ENCODE measurements around the gene STAB1.

STAB1 gene

GRCh38 chr3:52502808-52503350, 7.7 kb downstream of the STAB1 start:
- no peak for DNase-seq
- TF ChIP-seq POLR2A (IDR thresholded peaks at IDR 0.05; ENCODE audit: low read length) (no peak), GATA1 (IDR thresholded peaks at IDR 0.05; ENCODE audit: low read depth, low read length) (no peak)

GRCh38 chr3:52503788-52504424, 8.8 kb downstream of the STAB1 start:
- DNase-seq, result no peak
- no peak for TF ChIP-seq POLR2A (IDR thresholded peaks at IDR 0.05; ENCODE audit: low read length)
- no peak for TF ChIP-seq GATA1 (IDR thresholded peaks at IDR 0.05; ENCODE audit: low read depth, low read length)

- DNase-seq, result no peak
Measured at GRCh38 chr3:52504977-52505376, 9.8 kb downstream of the STAB1 start.

GRCh38 chr3:52506266-52506966, 11.3 kb downstream of the STAB1 start:
- DNase-seq, result no peak
- TF ChIP-seq POLR2A (IDR thresholded peaks at IDR 0.05; ENCODE audit: low read length) (no peak), GATA1 (IDR thresholded peaks at IDR 0.05; ENCODE audit: low read depth, low read length) (no peak)

More at GRCh38 chr3:52504977-52505376, 9.8 kb downstream of the STAB1 start:
- no peak for TF ChIP-seq GATA1 (IDR thresholded peaks at IDR 0.05; ENCODE audit: low read depth, low read length)
- TF ChIP-seq POLR2A (IDR thresholded peaks at IDR 0.05; ENCODE audit: low read length), result no peak

- TF ChIP-seq POLR2A (IDR thresholded peaks at IDR 0.05; ENCODE audit: low read length), result no peak
Measured at GRCh38 chr3:52507359-52507758, 12.2 kb downstream of the STAB1 start.

GRCh38 chr3:52509753-52510328, 14.7 kb downstream of the STAB1 start:
- no peak for DNase-seq
- no peak for TF ChIP-seq GATA1 (IDR thresholded peaks at IDR 0.05; ENCODE audit: low read depth, low read length)

More at GRCh38 chr3:52507359-52507758, 12.2 kb downstream of the STAB1 start:
- DNase-seq, result no peak

- no peak for DNase-seq
- TF ChIP-seq POLR2A (IDR thresholded peaks at IDR 0.05; ENCODE audit: low read length) (no peak), GATA1 (IDR thresholded peaks at IDR 0.05; ENCODE audit: low read depth, low read length) (no peak)
Measured at GRCh38 chr3:52511509-52511908, 16.4 kb downstream of the STAB1 start.

- no peak for DNase-seq
- TF ChIP-seq GATA1 (IDR thresholded peaks at IDR 0.05; ENCODE audit: low read depth, low read length), result no peak
- TF ChIP-seq POLR2A (IDR thresholded peaks at IDR 0.05; ENCODE audit: low read length), result no peak
Measured at GRCh38 chr3:52512105-52512504, 17.0 kb downstream of the STAB1 start.

- DNase-seq, result no peak
- TF ChIP-seq GATA1 (IDR thresholded peaks at IDR 0.05; ENCODE audit: low read depth, low read length) (no peak), POLR2A (IDR thresholded peaks at IDR 0.05; ENCODE audit: low read length) (no peak)
Measured at GRCh38 chr3:52512727-52513126, 17.6 kb downstream of the STAB1 start.

GRCh38 chr3:52513281-52513680, 18.1 kb downstream of the STAB1 start:
- DNase-seq, result no peak
- TF ChIP-seq POLR2A (IDR thresholded peaks at IDR 0.05; ENCODE audit: low read length) (no peak), GATA1 (IDR thresholded peaks at IDR 0.05; ENCODE audit: low read depth, low read length) (no peak)

- no peak for TF ChIP-seq GATA1 (IDR thresholded peaks at IDR 0.05; ENCODE audit: low read depth, low read length)
- TF ChIP-seq POLR2A (IDR thresholded peaks at IDR 0.05; ENCODE audit: low read length), result no peak
Measured at GRCh38 chr3:52514576-52514975, 19.4 kb downstream of the STAB1 start.

GRCh38 chr3:52515192-52515591, 20.1 kb downstream of the STAB1 start:
- TF ChIP-seq GATA1 (IDR thresholded peaks at IDR 0.05; ENCODE audit: low read depth, low read length) (no peak), POLR2A (IDR thresholded peaks at IDR 0.05; ENCODE audit: low read length) (no peak)
- no peak for DNase-seq

More at GRCh38 chr3:52514576-52514975, 19.4 kb downstream of the STAB1 start:
- DNase-seq, result no peak

GRCh38 chr3:52516509-52517195, 21.5 kb downstream of the STAB1 start:
- DNase-seq, result no peak
- TF ChIP-seq POLR2A (IDR thresholded peaks at IDR 0.05; ENCODE audit: low read length), result no peak
- no peak for TF ChIP-seq GATA1 (IDR thresholded peaks at IDR 0.05; ENCODE audit: low read depth, low read length)

Measured in erythroblast (primary cell).